GM23338 (cell line): ENCODE results near the gene NUAK2. TPM values are rescaled to one million over a fixed set of nuclear protein-coding genes. Genes with fewer than 3 reads are reported as not detected.

Experiments used
- ATAC-seq: fragments of 200-7000 bp; cut with Tn5 transposase; 3 replicates; pipeline ENCODE4 v1.9.1; 2020
- DNase-seq: peaks from one replicate; pipeline ENCODE4 v3.0.0-alpha.2; 2015; ENCODE audit warnings: low spot score
- H2AFZ ChIP-seq: fragments of 200-600 bp; sonication (generic); 2 replicates; pipeline ENCODE4 v1.8.0; 2016; ENCODE audit warnings: antibody characterized with exemption, mild to moderate bottlenecking, moderate library complexity
- H3F3A ChIP-seq: fragments of 200-600 bp; sonication (generic); replicated peaks from 2 replicates; pipeline ENCODE4 v1.8.0; 2017; ENCODE audit warnings: antibody characterized with exemption, mixed run types, low read depth
- H3K27ac ChIP-seq: fragments of 200-600 bp; sonication (generic); 2 replicates; pipeline ENCODE4 v1.6.1; 2016; ENCODE audit warnings: low read depth
- H3K27me3 ChIP-seq: fragments of 200-600 bp; sonication (generic); 2 replicates; pipeline ENCODE4 v1.8.0; 2016; ENCODE audit warnings: mild to moderate bottlenecking, mixed run types, moderate library complexity; ENCODE audit not compliant: insufficient read depth
- H3K36me3 ChIP-seq: fragments of 200-600 bp; sonication (generic); 2 replicates; pipeline ENCODE4 v1.8.0; 2016; ENCODE audit warnings: mild to moderate bottlenecking; ENCODE audit not compliant: insufficient read depth
- H3K4me1 ChIP-seq: fragments of 200-600 bp; sonication (generic); 2 replicates; pipeline ENCODE4 v1.8.0; 2016; ENCODE audit warnings: mild to moderate bottlenecking, moderate library complexity; ENCODE audit not compliant: insufficient read depth
- H3K4me2 ChIP-seq: fragments of 200-600 bp; sonication (generic); 2 replicates; pipeline ENCODE4 v1.7.1; 2017; ENCODE audit warnings: mixed run types
- H3K4me3 ChIP-seq: fragments of 200-600 bp; sonication (generic); 2 replicates; pipeline ENCODE4 v1.6.1; 2016; ENCODE audit warnings: mixed run types
- H3K79me2 ChIP-seq: fragments of 200-600 bp; sonication (generic); replicated peaks from 2 replicates; pipeline ENCODE4 v1.8.0; 2017; ENCODE audit warnings: mild to moderate bottlenecking; ENCODE audit not compliant: insufficient read depth
- H3K9me2 ChIP-seq: fragments of 200-600 bp; sonication (generic); 2 replicates; pipeline ENCODE4 v1.8.0; 2017; ENCODE audit not compliant: insufficient read depth
- H4K20me1 ChIP-seq: fragments of 200-600 bp; sonication (generic); replicated peaks from 2 replicates; pipeline ENCODE4 v1.8.0; 2017; ENCODE audit warnings: mild to moderate bottlenecking; ENCODE audit not compliant: insufficient read depth
- H3K27ac Mint-ChIP-seq: 2 replicates; pipeline ENCODE4 v1.8.0; 2020; ENCODE audit warnings: inconsistent platforms, mild to moderate bottlenecking, moderate library complexity, mixed read lengths
- H3K27me3 Mint-ChIP-seq: 3 replicates; pipeline ENCODE4 v1.8.0; 2022; ENCODE audit warnings: low read depth, mild to moderate bottlenecking, moderate library complexity, mixed read lengths, inconsistent platforms; ENCODE audit not compliant: insufficient read depth, poor library complexity
- H3K36me3 Mint-ChIP-seq: 3 replicates; pipeline ENCODE4 v1.8.0; 2021; ENCODE audit warnings: low read depth, mild to moderate bottlenecking, inconsistent platforms, moderate library complexity, mixed read lengths
- H3K4me1 Mint-ChIP-seq: 3 replicates; pipeline ENCODE4 v1.8.0; 2020; ENCODE audit warnings: mild to moderate bottlenecking, inconsistent platforms, mixed read lengths
- H3K4me3 Mint-ChIP-seq: 3 replicates; pipeline ENCODE4 v1.8.0; 2021; ENCODE audit warnings: moderate library complexity, mild to moderate bottlenecking, inconsistent platforms, mixed read lengths
- H3K9me3 Mint-ChIP-seq: 3 replicates; pipeline ENCODE4 v1.8.0; 2020; ENCODE audit warnings: moderate library complexity, mild to moderate bottlenecking, inconsistent platforms, mixed read lengths
- CTCF ChIP-seq, 2 experiments: fragments of 200-600 bp in 1 of 2; sonication (generic) in 1 of 2; conservative IDR thresholded peaks; 2 replicates each; pipeline versions ENCODE4 v1.5.1 to v1.6.1; 2016 to 2017; ENCODE audit warnings: antibody characterized with exemption in 2 of 2, low read depth in 2 of 2, mild to moderate bottlenecking in 2 of 2, moderate library complexity in 1 of 2
- EZH2 ChIP-seq: fragments of 200-600 bp; sonication (generic); IDR thresholded peaks from one replicate; pipeline ENCODE4 v1.8.0; 2017; ENCODE audit warnings: antibody characterized with exemption, mild to moderate bottlenecking, low read depth; ENCODE audit not compliant: unreplicated experiment
- EZH2phosphoT487 ChIP-seq: fragments of 200-600 bp; sonication (generic); IDR thresholded peaks from one replicate; pipeline ENCODE4 v1.8.1; 2018; ENCODE audit warnings: antibody characterized with exemption; ENCODE audit not compliant: unreplicated experiment
- NANOG ChIP-seq: IDR thresholded peaks from 2 replicates; pipeline ENCODE4 v1.6.1; 2016; ENCODE audit warnings: antibody characterized with exemption, borderline replicate concordance
- POLR2AphosphoS5 ChIP-seq: IDR thresholded peaks from 2 replicates; pipeline ENCODE4 v1.6.1; 2016; ENCODE audit warnings: antibody characterized with exemption, low read depth
- ZNF331 ChIP-seq: fragments of 250-450 bp; sonication (Bioruptor Pico); IDR thresholded peaks from 2 replicates; pipeline ENCODE4 v1.5.0; 2020; ENCODE audit warnings: low read depth, mild to moderate bottlenecking, moderate library complexity
- ZNF462 ChIP-seq: fragments of 250-450 bp; sonication (Bioruptor Pico); IDR thresholded peaks from 2 replicates; pipeline ENCODE4 v1.5.0; 2020; ENCODE audit warnings: mild to moderate bottlenecking, moderate library complexity
- polyA plus RNA-seq: library from polyadenylated mRNA; unstranded; fragments of >200 nt; fragmentation: Nextera tagmentation; extraction: Ambion mirVana; gene quantifications from 2 replicates; pipeline ENCODE4 v1.2.1, GENCODE V29; 2016
- total RNA-seq: library from RNA; depleted of rRNA; stranded (reverse); fragments of >200 nt; shearing (Covaris generic); gene quantifications from 2 replicates; pipeline ENCODE4 v1.2.3, GENCODE V29; 2014
- TF ChIP-seq, protein P1 (sequence below): IDR thresholded peaks from one replicate; pipeline ENCODE4 v1.6.1; 2018; ENCODE audit warnings: antibody characterized with exemption; ENCODE audit not compliant: unreplicated experiment
- TF ChIP-seq, protein P2 (sequence below): IDR thresholded peaks from 2 replicates; pipeline ENCODE4 v1.6.1; 2016; ENCODE audit warnings: antibody characterized with exemption

The NUAK2 gene
- total and polyA plus RNA-seq, 2 experiments from 2014 or later, result 7.8 to 15.3 TPM

GRCh38 chr1:205301205-205301821, 20.2 kb downstream of the NUAK2 start (continued):
- TF ChIP-seq, protein P1, sequence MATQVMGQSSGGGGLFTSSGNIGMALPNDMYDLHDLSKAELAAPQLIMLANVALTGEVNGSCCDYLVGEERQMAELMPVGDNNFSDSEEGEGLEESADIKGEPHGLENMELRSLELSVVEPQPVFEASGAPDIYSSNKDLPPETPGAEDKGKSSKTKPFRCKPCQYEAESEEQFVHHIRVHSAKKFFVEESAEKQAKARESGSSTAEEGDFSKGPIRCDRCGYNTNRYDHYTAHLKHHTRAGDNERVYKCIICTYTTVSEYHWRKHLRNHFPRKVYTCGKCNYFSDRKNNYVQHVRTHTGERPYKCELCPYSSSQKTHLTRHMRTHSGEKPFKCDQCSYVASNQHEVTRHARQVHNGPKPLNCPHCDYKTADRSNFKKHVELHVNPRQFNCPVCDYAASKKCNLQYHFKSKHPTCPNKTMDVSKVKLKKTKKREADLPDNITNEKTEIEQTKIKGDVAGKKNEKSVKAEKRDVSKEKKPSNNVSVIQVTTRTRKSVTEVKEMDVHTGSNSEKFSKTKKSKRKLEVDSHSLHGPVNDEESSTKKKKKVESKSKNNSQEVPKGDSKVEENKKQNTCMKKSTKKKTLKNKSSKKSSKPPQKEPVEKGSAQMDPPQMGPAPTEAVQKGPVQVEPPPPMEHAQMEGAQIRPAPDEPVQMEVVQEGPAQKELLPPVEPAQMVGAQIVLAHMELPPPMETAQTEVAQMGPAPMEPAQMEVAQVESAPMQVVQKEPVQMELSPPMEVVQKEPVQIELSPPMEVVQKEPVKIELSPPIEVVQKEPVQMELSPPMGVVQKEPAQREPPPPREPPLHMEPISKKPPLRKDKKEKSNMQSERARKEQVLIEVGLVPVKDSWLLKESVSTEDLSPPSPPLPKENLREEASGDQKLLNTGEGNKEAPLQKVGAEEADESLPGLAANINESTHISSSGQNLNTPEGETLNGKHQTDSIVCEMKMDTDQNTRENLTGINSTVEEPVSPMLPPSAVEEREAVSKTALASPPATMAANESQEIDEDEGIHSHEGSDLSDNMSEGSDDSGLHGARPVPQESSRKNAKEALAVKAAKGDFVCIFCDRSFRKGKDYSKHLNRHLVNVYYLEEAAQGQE, result no peak
- TF ChIP-seq POLR2AphosphoS5, result peak; percentile 80
- TF ChIP-seq CTCF (conservative IDR thresholded peaks at IDR 0.05; ENCODE audit: low read depth in 2 of 2), result no peak

- Histone ChIP-seq H3K36me3 (peaks cover 5% of the 10 kb centered on the region; the same call in 1 of the 2 replicates), H3F3A (peaks cover 18% of the 10 kb centered on the region), H4K20me1 (no peaks in the 10 kb centered on the region), H3K27me3 (no peaks in the 10 kb centered on the region), H3K4me1 (peaks cover 37% of the 10 kb centered on the region), H2AFZ (no peak overlapping the region), H3K79me2 (peaks cover 4% of the 10 kb centered on the region; the same call in 1 of the 2 replicates), H3K4me2 (peak overlapping the region; percentile 59; the same call in 1 of the 2 replicates), H3K27ac (peak overlapping the region; percentile 99), H3K4me3 (no peak overlapping the region), H3K9me2 (no peaks in the 10 kb centered on the region)
- no peak for DNase-seq
- no peak overlapping the region; the same call in 2 of the 3 replicates for H3K4me3 Mint-ChIP-seq
- no peak for ATAC-seq
- peaks cover 30% of the 10 kb centered on the region for H3K36me3 Mint-ChIP-seq
- no peaks in the 10 kb centered on the region for H3K9me3 Mint-ChIP-seq
- peak overlapping the region; percentile 100 for H3K27ac Mint-ChIP-seq
- peaks cover 61% of the 10 kb centered on the region for H3K4me1 Mint-ChIP-seq
- H3K27me3 Mint-ChIP-seq, result peaks cover 30% of the 10 kb centered on the region
- TF ChIP-seq, protein P2, sequence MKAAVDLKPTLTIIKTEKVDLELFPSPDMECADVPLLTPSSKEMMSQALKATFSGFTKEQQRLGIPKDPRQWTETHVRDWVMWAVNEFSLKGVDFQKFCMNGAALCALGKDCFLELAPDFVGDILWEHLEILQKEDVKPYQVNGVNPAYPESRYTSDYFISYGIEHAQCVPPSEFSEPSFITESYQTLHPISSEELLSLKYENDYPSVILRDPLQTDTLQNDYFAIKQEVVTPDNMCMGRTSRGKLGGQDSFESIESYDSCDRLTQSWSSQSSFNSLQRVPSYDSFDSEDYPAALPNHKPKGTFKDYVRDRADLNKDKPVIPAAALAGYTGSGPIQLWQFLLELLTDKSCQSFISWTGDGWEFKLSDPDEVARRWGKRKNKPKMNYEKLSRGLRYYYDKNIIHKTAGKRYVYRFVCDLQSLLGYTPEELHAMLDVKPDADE, result no peak
- no peak for TF ChIP-seq ZNF462 (CRISPR knock-in tag)
- no peak for TF ChIP-seq ZNF331
- TF ChIP-seq NANOG, result no peak
- TF ChIP-seq CTCF (conservative IDR thresholded peaks at IDR 0.05; ENCODE audit: low read depth in 2 of 2), result no peak
- TF ChIP-seq EZH2phosphoT487, result no peak
- TF ChIP-seq POLR2AphosphoS5, result no peak
- TF ChIP-seq EZH2, result no peak
Observed at GRCh38 chr1:205300149-205300548, 21.4 kb downstream of the NUAK2 start.
